SH-SY5Y (cell line): ENCODE measurements around the gene GPR37L1.

Source experiments
- GATA2 ChIP-seq: IDR thresholded peaks from 2 replicates; pipeline ENCODE4 v1.6.1; 2011; ENCODE audit warnings: mild to moderate bottlenecking, low read depth, low read length
- GATA3 ChIP-seq: IDR thresholded peaks from 2 replicates; pipeline ENCODE4 v1.6.1; 2011; ENCODE audit warnings: low read depth, mild to moderate bottlenecking, low read length, moderate library complexity

- TF ChIP-seq GATA2 = no peak
- TF ChIP-seq GATA3 = no peak
Measured at GRCh38 chr1:202117898-202118371, 4.8 kb upstream of the GPR37L1 start.
